Adrenal gland (tissue), 5 donors: ENCODE results near the gene NCK2.

Experiments used
- CTCF ChIP-seq, 6 experiments: fragments of 450-650 bp in 4 of 6; fragments of 200-600 bp in 2 of 6; sonication (generic) in 1 of 6; IDR thresholded peaks; 1 replicate in 5 of 6; 2 replicates in 1 of 6; pipeline versions ENCODE4 v1.5.1 to v1.8.0; 2016 to 2021; ENCODE audit warnings: antibody characterized with exemption in 6 of 6, mild to moderate bottlenecking in 2 of 6, moderate library complexity in 1 of 6
- POLR2A ChIP-seq, 2 donors: fragments of 450-650 bp; IDR thresholded peaks; one replicate each; pipeline ENCODE4 v1.6.1; 2017; ENCODE audit warnings: antibody characterized with exemption in 2 of 2, mild to moderate bottlenecking in 2 of 2, moderate library complexity in 1 of 2
- donor health status: DM: no; HTN: no; CAD: no.

DNA sequence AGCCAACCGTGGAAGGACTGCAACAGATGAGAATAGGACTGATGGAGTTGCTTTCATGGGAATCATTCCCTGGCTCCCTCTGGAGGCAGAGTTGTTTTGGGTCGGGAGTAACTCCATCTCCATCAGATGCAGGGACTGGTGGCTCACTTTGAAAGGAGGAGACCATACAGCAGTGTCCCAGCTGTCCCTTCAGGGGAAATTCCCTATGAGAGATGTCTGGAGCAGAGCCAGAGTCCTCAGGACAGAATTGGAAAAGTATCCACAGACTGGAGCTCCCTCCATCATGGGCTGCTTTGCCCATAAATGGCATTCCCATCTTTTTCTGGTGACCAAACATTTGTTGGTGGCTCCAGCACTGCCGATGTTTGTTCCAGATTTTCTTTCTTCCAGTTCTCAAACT, 144.3 kb downstream of the NCK2 start:
- no peak for TF ChIP-seq CTCF (IDR thresholded peaks at IDR 0.05)
- TF ChIP-seq POLR2A (IDR thresholded peaks at IDR 0.05), result no peak
